ENCODE results near the gene SETD6.

DNA sequence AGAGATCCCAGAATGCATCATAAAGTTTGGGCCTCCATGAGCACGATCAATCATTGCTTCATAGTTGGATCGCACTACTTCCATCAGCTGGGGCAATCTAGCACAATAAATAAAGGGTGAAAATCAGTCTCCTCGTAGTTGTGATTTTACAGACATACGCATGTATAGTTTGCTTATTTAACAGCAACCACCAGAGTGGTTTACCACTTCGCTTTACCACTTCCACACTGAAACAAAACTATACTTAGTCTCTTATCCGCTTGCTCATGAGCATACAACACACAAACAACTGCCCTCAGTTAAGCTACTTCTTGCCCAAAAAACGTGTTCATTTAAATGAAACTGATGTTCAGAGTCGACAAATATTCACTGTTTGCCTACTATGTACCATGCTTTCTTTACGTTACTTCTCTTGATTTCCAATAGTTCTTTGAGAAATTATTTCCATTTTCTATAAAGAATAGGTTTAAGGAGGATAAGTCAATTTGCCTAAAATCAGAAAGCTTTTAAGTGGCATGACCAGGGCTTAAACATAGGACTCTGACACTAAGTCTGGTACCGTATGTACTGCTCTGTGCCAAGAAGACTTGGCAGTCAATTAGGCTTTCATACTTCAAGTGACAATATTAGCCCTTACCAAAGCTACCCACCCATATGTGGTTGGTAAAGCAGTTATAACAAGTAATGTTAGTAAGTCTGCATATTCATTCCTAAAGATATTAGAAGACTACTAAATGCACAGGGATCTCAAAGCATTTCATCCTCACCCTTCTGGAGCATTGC is 22.0 kb downstream of the SETD6 start:
- TF ChIP-seq POLR2AphosphoS5 (IDR thresholded peaks at IDR 0.05) (no peak), CTCF (IDR thresholded peaks at IDR 0.05) (no peak), POLR2A (IDR thresholded peaks at IDR 0.05) (no peak)
